H9 (cell line): ENCODE results near the gene TGM3. TPM values are rescaled to one million over a fixed set of nuclear protein-coding genes. Genes with fewer than 3 reads are reported as not detected.

Experiments
- DNase-seq: peaks from one replicate; pipeline ENCODE4 v3.0.0-alpha.2; 2017
- H2AFZ ChIP-seq: one replicate; pipeline ENCODE4 v1.6.1; 2013; ENCODE audit warnings: mild to moderate bottlenecking, low read length, control low read depth, moderate library complexity
- H2AK5ac ChIP-seq: 2 replicates; pipeline ENCODE4 v1.6.1; 2013; ENCODE audit warnings: low read length, control low read depth, mixed read lengths; ENCODE audit not compliant: insufficient read length
- H2BK120ac ChIP-seq: one replicate; pipeline ENCODE4 v1.6.1; 2013; ENCODE audit warnings: low read depth, mild to moderate bottlenecking, low read length, control low read depth, inconsistent platforms; ENCODE audit not compliant: poor library complexity, severe bottlenecking
- H2BK12ac ChIP-seq: 2 replicates; pipeline ENCODE4 v1.6.1; 2013; ENCODE audit warnings: low read length, control low read depth, mixed read lengths, low read depth; ENCODE audit not compliant: insufficient read length
- H2BK15ac ChIP-seq: 2 replicates; pipeline ENCODE4 v1.6.1; 2013; ENCODE audit warnings: low read depth, low read length, control low read depth
- H2BK20ac ChIP-seq: one replicate; pipeline ENCODE4 v1.6.1; 2013; ENCODE audit warnings: low read depth, mild to moderate bottlenecking, low read length, control low read depth, inconsistent platforms; ENCODE audit not compliant: poor library complexity, severe bottlenecking
- H2BK5ac ChIP-seq: 2 replicates; pipeline ENCODE4 v1.6.1; 2013; ENCODE audit warnings: low read length, control low read depth, mixed read lengths; ENCODE audit not compliant: insufficient read length
- H3K14ac ChIP-seq: 2 replicates; pipeline ENCODE4 v1.6.1; 2013; ENCODE audit warnings: low read length, control low read depth; ENCODE audit not compliant: insufficient read depth
- H3K18ac ChIP-seq: 2 replicates; pipeline ENCODE4 v1.6.1; 2013; ENCODE audit warnings: low read depth, mild to moderate bottlenecking, mixed read lengths, low read length, control low read depth; ENCODE audit not compliant: insufficient read length
- H3K23ac ChIP-seq: 2 replicates; pipeline ENCODE4 v1.6.1; 2013; ENCODE audit warnings: low read length, control low read depth, mixed read lengths, low read depth; ENCODE audit not compliant: insufficient read length
- H3K23me2 ChIP-seq: 2 replicates; pipeline ENCODE4 v1.6.1; 2013; ENCODE audit warnings: low read depth, mild to moderate bottlenecking, mixed read lengths, low read length, control low read depth; ENCODE audit not compliant: insufficient read length, poor library complexity, severe bottlenecking
- H3K27ac ChIP-seq: 2 replicates; pipeline ENCODE4 v1.5.1; 2013; ENCODE audit warnings: low read length, control low read depth, mixed read lengths, low read depth; ENCODE audit not compliant: insufficient read length
- H3K27me3 ChIP-seq: 2 replicates; pipeline ENCODE4 v1.6.1; 2013; ENCODE audit warnings: low read length, control low read depth, inconsistent platforms; ENCODE audit not compliant: insufficient read depth
- H3K4ac ChIP-seq: 2 replicates; pipeline ENCODE4 v1.6.1; 2013; ENCODE audit warnings: low read depth, mild to moderate bottlenecking, control low read depth, inconsistent platforms, low read length, moderate library complexity
- H3K4me1 ChIP-seq: 2 replicates; pipeline ENCODE4 v1.6.1; 2013; ENCODE audit warnings: low read length, control low read depth, inconsistent platforms; ENCODE audit not compliant: insufficient read depth
- H3K4me2 ChIP-seq: 2 replicates; pipeline ENCODE4 v1.6.1; 2013; ENCODE audit warnings: low read length, control low read depth, mixed read lengths; ENCODE audit not compliant: insufficient read length, insufficient read depth
- H3K56ac ChIP-seq: 2 replicates; pipeline ENCODE4 v1.6.1; 2013; ENCODE audit warnings: low read depth, mild to moderate bottlenecking, mixed read lengths, low read length, control low read depth; ENCODE audit not compliant: insufficient read length
- H3K79me1 ChIP-seq: 2 replicates; pipeline ENCODE4 v1.6.1; 2013; ENCODE audit warnings: low read depth, mild to moderate bottlenecking, moderate library complexity, low read length, control low read depth, inconsistent platforms; ENCODE audit not compliant: insufficient read depth, poor library complexity, severe bottlenecking
- H3K79me2 ChIP-seq: 2 replicates; pipeline ENCODE4 v1.6.1; 2013; ENCODE audit warnings: low read length, control low read depth, inconsistent platforms; ENCODE audit not compliant: insufficient read depth
- H3K9ac ChIP-seq: 2 replicates; pipeline ENCODE4 v1.6.1; 2013; ENCODE audit warnings: low read length, control low read depth, mixed read lengths; ENCODE audit not compliant: insufficient read length; ENCODE audit errors: extremely low read depth
- H3K9me3 ChIP-seq: one replicate; pipeline ENCODE4 v1.6.1; 2013; ENCODE audit warnings: low read depth, low read length, inconsistent platforms; ENCODE audit not compliant: control insufficient read depth
- H3T11ph ChIP-seq: one replicate; pipeline ENCODE4 v1.6.1; 2013; ENCODE audit warnings: mild to moderate bottlenecking, low read length, control low read depth, inconsistent platforms
- H4K20me1 ChIP-seq: one replicate; pipeline ENCODE4 v1.6.1; 2013; ENCODE audit not compliant: control insufficient read depth, insufficient read length, insufficient read depth
- H4K5ac ChIP-seq: 2 replicates; pipeline ENCODE4 v1.6.1; 2013; ENCODE audit warnings: low read depth, mild to moderate bottlenecking, mixed read lengths, low read length, control low read depth; ENCODE audit not compliant: insufficient read length
- H4K8ac ChIP-seq: replicated peaks from 2 replicates; pipeline ENCODE4 v1.6.1; 2013; ENCODE audit warnings: low read length, control low read depth, mixed read lengths, low read depth; ENCODE audit not compliant: insufficient read length
- H4K91ac ChIP-seq: 2 replicates; pipeline ENCODE4 v1.6.1; 2013; ENCODE audit warnings: low read depth, mild to moderate bottlenecking, moderate library complexity, mixed read lengths, low read length, control low read depth; ENCODE audit not compliant: insufficient read length
- H3K27ac Mint-ChIP-seq, 3 experiments: 2 replicates in 2 of 3; 3 replicates in 1 of 3; pipeline ENCODE4 v1.8.0; 2020 to 2021; ENCODE audit warnings: mixed read lengths in 3 of 3, mild to moderate bottlenecking in 1 of 3, moderate library complexity in 1 of 3
- H3K27me3 Mint-ChIP-seq: 2 replicates; pipeline ENCODE4 v1.8.0; 2021; ENCODE audit warnings: low read depth, mild to moderate bottlenecking, moderate library complexity, mixed read lengths
- H3K36me3 Mint-ChIP-seq, 3 experiments: 2 replicates in 2 of 3; 3 replicates in 1 of 3; pipeline ENCODE4 v1.8.0; 2020 to 2021; ENCODE audit warnings: low read depth in 3 of 3, mixed read lengths in 3 of 3; ENCODE audit not compliant: insufficient read depth in 1 of 3
- H3K4me1 Mint-ChIP-seq, 2 experiments: 2 replicates each; pipeline ENCODE4 v1.8.0; 2020; ENCODE audit warnings: mixed read lengths in 2 of 2
- H3K4me3 Mint-ChIP-seq, 2 experiments: 2 replicates in 1 of 2; 3 replicates in 1 of 2; pipeline ENCODE4 v1.8.0; 2020 to 2021; ENCODE audit warnings: mild to moderate bottlenecking in 2 of 2, mixed read lengths in 2 of 2, moderate library complexity in 1 of 2
- H3K9me3 Mint-ChIP-seq, 2 experiments: 2 replicates in 1 of 2; 3 replicates in 1 of 2; pipeline ENCODE4 v1.8.0; 2020; ENCODE audit warnings: mild to moderate bottlenecking in 2 of 2, mixed read lengths in 2 of 2, moderate library complexity in 1 of 2
- WGBS: extraction: QIAGEN DNeasy Blood & Tissue Kit; methylation state at CpG from one replicate; pipeline ENCODE4 v1.1.7; 2013; ENCODE audit warnings: missing lambda C conversion rate, low lambda C conversion rate, mixed read lengths; ENCODE audit not compliant: insufficient read length; ENCODE audit errors: extremely low coverage; 5-methylcytosine and 5-hydroxymethylcytosine counted together
- total RNA-seq: library from RNA; stranded (reverse); gene quantifications from 2 replicates; pipeline ENCODE4 v1.2.1, GENCODE V29; 2021
- TF ChIP-seq, protein P1 (sequence below): fragments of 200-600 bp; sonication (generic); conservative IDR thresholded peaks from 3 replicates; pipeline ENCODE4 v1.8.0; 2021; ENCODE audit warnings: antibody characterized with exemption, mild to moderate bottlenecking

The TGM3 gene
- total RNA-seq, 1 experiment from 2014 or later = not detected

DNA sequence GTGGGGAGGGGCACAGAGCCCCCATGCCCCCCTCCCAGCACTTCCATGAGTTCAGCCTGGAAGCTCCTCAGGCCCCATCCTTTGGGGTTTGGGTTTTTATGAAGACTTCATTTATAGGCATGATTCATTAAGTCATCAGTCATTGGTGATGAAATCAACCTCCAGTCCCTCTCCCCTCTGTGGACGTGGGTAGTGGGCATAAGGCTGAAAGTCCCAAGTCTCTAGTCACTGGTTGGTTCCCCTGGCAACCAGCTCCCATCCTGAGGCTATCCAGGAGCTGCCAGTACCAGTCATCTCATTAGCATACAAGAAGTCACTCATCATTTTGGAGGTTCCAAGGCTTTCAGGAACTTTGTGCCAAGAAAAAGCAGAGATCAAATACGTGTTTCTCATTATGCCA is 9.2 kb downstream of the TGM3 start:
- Histone ChIP-seq H3K56ac (no peak overlapping the region), H4K91ac (no peak overlapping the region), H2AK5ac (no peak overlapping the region), H2BK12ac (no peak overlapping the region), H3K14ac (no peak overlapping the region), H2BK5ac (no peak overlapping the region), H3K18ac (no peak overlapping the region), H3T11ph (no peak overlapping the region), H2BK15ac (no peak overlapping the region), H3K4me2 (no peak overlapping the region), H3K9ac (no peak overlapping the region), H3K27ac (no peak overlapping the region), H4K8ac (no peak overlapping the region), H2AFZ (no peak overlapping the region), H3K79me1 (no peaks in the 10 kb centered on the region), H2BK20ac (no peak overlapping the region), H4K20me1 (no peaks in the 10 kb centered on the region), H2BK120ac (no peak overlapping the region), H3K79me2 (no peaks in the 10 kb centered on the region), H4K5ac (no peak overlapping the region), H3K27me3 (no peaks in the 10 kb centered on the region), H3K9me3 (no peaks in the 10 kb centered on the region), H3K23me2 (no peaks in the 10 kb centered on the region), H3K4ac (no peak overlapping the region), H3K4me1 (no peaks in the 10 kb centered on the region), H3K23ac (no peak overlapping the region)
- TF ChIP-seq, protein P1, sequence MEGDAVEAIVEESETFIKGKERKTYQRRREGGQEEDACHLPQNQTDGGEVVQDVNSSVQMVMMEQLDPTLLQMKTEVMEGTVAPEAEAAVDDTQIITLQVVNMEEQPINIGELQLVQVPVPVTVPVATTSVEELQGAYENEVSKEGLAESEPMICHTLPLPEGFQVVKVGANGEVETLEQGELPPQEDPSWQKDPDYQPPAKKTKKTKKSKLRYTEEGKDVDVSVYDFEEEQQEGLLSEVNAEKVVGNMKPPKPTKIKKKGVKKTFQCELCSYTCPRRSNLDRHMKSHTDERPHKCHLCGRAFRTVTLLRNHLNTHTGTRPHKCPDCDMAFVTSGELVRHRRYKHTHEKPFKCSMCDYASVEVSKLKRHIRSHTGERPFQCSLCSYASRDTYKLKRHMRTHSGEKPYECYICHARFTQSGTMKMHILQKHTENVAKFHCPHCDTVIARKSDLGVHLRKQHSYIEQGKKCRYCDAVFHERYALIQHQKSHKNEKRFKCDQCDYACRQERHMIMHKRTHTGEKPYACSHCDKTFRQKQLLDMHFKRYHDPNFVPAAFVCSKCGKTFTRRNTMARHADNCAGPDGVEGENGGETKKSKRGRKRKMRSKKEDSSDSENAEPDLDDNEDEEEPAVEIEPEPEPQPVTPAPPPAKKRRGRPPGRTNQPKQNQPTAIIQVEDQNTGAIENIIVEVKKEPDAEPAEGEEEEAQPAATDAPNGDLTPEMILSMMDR = no peak
- peaks cover 5 to 11% of the 10 kb centered on the region in 2 experiments for H3K4me1 Mint-ChIP-seq
- H3K4me3 Mint-ChIP-seq = no peak overlapping the region
- no peaks in the 10 kb centered on the region for H3K9me3 Mint-ChIP-seq
- H3K36me3 Mint-ChIP-seq = no peaks in the 10 kb centered on the region
- DNase-seq = no peak
- H3K27me3 Mint-ChIP-seq = peaks cover 4% of the 10 kb centered on the region
- H3K27ac Mint-ChIP-seq = peak overlapping the region in 1 of 3 experiments; percentile 65; a peak in 1 of 7 replicates
- no CpG with 5 or more reads among the region's 2 CpGs for WGBS
